Loucy (cell line): ENCODE data around the gene TBC1D20.

Experiments
- EZH2phosphoT487 ChIP-seq: fragments of 200-600 bp; IDR thresholded peaks from 2 replicates; pipeline ENCODE4 v1.6.1; 2018; ENCODE audit warnings: antibody characterized with exemption, mild to moderate bottlenecking, moderate library complexity, borderline replicate concordance
- TF ChIP-seq, protein P1 (sequence below): fragments of 200-600 bp; sonication (generic); conservative IDR thresholded peaks from 2 replicates; pipeline ENCODE4 v1.5.1; 2014; ENCODE audit warnings: mild to moderate bottlenecking, antibody characterized with exemption, low read length

DNA sequence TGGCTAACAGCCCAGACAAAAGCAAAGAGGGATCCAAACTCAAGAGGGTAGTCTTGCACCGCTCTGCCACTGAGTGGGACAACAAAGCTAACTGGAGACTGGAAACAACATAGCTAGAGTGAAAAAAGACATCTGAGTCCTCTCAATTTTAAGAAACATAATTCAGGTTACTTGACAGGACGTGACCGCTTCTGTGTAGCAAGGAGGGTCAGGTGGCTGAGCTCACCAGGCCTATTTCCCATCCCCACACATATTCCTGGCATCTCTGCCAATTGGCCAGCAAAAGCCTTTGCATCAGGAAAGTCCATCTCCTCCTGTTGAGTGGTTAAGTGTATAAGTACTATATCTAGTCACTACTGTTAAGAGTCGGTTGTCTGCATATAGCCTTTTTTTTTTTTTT lies 25.3 kb upstream of the TBC1D20 start:
- TF ChIP-seq, protein P1, sequence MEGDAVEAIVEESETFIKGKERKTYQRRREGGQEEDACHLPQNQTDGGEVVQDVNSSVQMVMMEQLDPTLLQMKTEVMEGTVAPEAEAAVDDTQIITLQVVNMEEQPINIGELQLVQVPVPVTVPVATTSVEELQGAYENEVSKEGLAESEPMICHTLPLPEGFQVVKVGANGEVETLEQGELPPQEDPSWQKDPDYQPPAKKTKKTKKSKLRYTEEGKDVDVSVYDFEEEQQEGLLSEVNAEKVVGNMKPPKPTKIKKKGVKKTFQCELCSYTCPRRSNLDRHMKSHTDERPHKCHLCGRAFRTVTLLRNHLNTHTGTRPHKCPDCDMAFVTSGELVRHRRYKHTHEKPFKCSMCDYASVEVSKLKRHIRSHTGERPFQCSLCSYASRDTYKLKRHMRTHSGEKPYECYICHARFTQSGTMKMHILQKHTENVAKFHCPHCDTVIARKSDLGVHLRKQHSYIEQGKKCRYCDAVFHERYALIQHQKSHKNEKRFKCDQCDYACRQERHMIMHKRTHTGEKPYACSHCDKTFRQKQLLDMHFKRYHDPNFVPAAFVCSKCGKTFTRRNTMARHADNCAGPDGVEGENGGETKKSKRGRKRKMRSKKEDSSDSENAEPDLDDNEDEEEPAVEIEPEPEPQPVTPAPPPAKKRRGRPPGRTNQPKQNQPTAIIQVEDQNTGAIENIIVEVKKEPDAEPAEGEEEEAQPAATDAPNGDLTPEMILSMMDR, result no peak
- no peak for TF ChIP-seq EZH2phosphoT487
